HG02759 (cell line): ENCODE results near the gene CC2D2A.

Experiments
- ATAC-seq: cut with Tn5 transposase; IDR thresholded peaks from one replicate; pipeline ENCODE4 v1.9.1; 2021; ENCODE audit warnings: mild to moderate bottlenecking, moderate library complexity; ENCODE audit not compliant: unreplicated experiment

CC2D2A gene

DNA sequence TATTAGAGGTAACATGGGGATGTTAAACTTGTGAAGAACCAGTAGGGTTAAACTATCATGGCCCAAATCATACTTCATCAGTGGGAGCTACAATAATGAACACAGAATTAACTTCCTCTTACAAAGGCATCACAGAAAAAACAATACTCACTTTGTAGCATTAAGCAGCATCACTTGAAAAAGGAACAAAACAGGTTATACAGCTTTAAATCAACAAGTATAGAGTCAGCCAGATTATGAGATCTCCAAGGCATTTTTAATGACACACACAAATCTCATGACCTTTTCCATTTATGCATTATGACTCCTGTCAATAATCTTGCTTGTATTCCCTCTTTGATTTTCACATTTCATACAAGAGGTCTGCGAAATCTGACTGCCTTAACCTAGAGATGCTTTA is 167.1 kb downstream of the CC2D2A start:
- no peak for ATAC-seq

DNA sequence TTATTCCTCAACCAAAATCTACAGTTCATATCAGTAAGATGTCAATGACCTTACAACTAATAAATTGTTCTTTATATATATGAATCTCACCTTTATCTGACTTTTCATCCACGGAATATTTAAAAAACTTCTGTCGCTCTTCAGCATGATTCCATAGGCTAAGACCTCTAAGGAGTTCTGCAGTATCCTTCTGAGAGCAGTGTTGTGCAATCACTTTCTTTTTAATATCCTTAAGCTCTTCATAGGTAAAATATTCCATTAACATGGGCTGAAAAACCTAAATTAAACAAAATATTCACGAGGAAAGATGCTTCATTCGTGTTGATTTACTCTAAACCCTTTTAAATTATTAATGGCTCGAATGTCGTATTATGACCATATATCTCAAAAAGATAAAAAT is 168.7 kb downstream of the CC2D2A start:
- ATAC-seq = no peak

- peak; percentile 49 for ATAC-seq
These were observed 178.9 kb downstream of the CC2D2A start for GRCh38 chr4:15648600-15648999.

GRCh38 chr4:15649914-15650545 is 180.3 kb downstream of the CC2D2A start:
- ATAC-seq = peak; percentile 45
